ENCODE data around the gene MYO5A. TPM values are rescaled to one million over a fixed set of nuclear protein-coding genes. Genes with fewer than 3 reads are reported as not detected.
"Not testable (repeated sequence)": the region's sequence is repeated elsewhere in the genome, so short reads cannot be mapped to it uniquely, and the experiment has no call there.

Gene MYO5A
- total RNA-seq, 1 donor from 2014 or later: 19.8 TPM

DNA sequence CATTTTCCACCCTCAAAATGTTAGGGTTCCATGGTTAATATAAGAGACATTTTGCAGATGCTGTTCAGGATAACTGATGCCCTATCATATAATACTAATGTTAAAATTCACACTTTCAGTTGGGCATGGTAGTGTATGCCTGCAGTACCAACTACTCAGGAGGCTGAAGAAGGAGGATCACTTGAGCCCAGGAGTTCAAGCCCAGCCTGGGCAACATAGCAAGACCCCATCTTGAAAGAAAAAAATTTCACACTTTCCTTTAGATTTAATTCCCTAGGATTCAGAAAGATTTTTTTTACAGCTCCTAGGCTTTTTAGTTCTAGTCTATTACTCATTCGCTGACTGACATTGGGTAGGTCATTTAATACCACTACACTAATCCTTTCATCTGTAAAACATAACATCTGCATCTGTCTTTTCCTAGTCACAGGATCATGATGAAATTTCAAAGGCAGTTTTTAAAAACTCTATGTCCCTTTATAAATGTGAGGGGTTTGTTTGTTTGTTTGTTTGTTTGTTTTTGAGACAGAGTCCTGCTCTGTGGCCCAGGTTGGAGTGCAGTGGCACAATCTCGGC lies 103.7 kb downstream of the MYO5A start:
- Mint-ChIP-seq H3K27me3 (no peaks in the 10 kb centered on the region), H3K4me1 (peaks cover 7% of the 10 kb centered on the region), H3K4me3 (no peak overlapping the region), H3K9me3 (no peaks in the 10 kb centered on the region), H3K36me3 (ENCODE audit: low read depth) (peaks cover 13% of the 10 kb centered on the region), H3K27ac (no peak overlapping the region)
- DNase-seq: no peak
- intact Hi-C loops (cut with micrococcal nuclease): no loop called here

DNA sequence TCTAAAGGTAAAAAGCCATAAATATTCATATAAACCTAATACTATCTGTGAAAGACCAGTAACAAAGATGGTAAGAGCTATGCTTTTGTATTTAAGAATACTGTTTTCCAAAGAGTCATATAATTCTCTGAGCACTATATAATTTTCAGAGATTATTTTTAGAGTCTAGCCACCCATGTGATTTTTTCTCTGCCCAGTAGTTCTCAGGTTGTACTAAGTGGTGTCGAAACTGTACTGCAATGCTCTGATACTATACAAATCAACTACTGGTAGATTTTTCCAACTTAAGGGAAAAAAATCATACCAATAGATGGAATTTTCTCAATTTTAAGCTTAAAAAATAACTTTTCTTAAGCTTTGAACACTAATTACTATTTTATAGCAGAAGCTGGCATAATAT lies 104.8 kb downstream of the MYO5A start:
- Mint-ChIP-seq H3K27me3 (no peaks in the 10 kb centered on the region), H3K27ac (no peak overlapping the region), H3K4me1 (peaks cover 10% of the 10 kb centered on the region), H3K4me3 (no peak overlapping the region), H3K36me3 (ENCODE audit: low read depth) (peaks cover 13% of the 10 kb centered on the region), H3K9me3 (no peaks in the 10 kb centered on the region)
- DNase-seq: no peak
- intact Hi-C loops (cut with micrococcal nuclease): no loop called here

DNA sequence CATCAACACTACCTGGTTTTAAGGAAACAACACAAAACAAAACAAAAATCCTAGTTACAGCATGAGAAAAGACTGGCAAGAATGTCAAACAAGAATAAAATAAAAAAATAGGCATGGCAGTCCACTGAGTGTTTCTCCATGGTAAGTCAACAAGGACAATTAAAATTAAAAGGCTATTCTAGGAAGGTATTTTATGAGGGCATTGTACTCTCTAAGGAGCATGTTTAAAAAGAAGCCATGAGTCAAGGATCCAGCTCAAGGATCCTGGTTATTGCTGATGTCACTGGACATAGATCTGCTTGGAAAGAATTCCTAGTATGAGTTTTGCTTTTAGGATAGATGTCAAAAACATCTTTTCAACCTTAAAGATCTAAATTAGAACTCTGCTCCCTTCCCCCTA lies 106.7 kb downstream of the MYO5A start:
- DNase-seq: no peak
- H3K9me3 Mint-ChIP-seq: no peaks in the 10 kb centered on the region
- intact Hi-C loops (cut with micrococcal nuclease): no loop called here
- no peak overlapping the region for H3K27ac Mint-ChIP-seq
- peaks cover 14% of the 10 kb centered on the region for H3K36me3 Mint-ChIP-seq (ENCODE audit: low read depth)
- H3K4me1 Mint-ChIP-seq: peaks cover 5% of the 10 kb centered on the region
- no peaks in the 10 kb centered on the region for H3K27me3 Mint-ChIP-seq
- H3K4me3 Mint-ChIP-seq: no peak overlapping the region

DNA sequence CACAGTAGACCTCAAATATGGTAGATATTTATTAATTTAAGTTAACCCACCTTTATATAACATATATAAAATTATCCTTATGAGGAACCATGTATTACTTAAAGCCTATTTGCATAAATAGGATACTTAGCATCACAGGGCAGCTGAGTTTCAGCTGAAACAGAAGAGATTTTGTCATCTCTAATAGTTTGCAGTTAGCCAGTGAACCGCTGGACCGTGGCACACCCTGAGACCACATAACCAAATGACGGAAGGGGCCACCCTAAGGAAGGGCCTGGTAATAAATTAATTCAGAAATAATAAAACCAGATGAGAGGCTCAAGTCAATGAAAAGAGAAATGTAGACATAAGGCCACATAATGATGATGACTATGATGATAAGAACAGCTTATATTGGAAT lies 107.7 kb downstream of the MYO5A start:
- Mint-ChIP-seq H3K36me3 (ENCODE audit: low read depth) (peaks cover 14% of the 10 kb centered on the region), H3K4me3 (no peak overlapping the region), H3K27ac (no peak overlapping the region), H3K4me1 (peaks cover 5% of the 10 kb centered on the region), H3K27me3 (no peaks in the 10 kb centered on the region), H3K9me3 (no peaks in the 10 kb centered on the region)
- no peak for DNase-seq
- intact Hi-C loops (cut with micrococcal nuclease): no loop called here

DNA sequence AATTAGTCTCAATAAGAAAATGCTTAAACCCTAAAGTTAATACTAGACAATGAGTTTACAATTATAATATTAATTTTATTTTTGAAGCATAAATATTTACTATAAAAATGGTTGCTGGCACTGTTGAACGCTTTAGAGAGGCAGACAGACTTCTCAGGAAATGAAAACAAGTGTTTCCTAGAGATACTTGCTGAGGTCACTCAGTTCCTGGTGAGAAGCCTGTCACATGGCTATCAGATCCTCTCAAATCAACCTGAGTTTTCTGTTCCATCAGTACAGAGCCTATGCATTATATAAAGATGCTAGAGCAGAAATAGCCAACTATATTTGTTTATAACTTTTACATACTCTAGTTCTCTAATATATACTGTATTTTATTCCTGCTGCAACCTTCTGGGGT lies 109.2 kb downstream of the MYO5A start:
- Mint-ChIP-seq H3K9me3 (no peaks in the 10 kb centered on the region), H3K4me3 (no peak overlapping the region), H3K27me3 (no peaks in the 10 kb centered on the region), H3K27ac (no peak overlapping the region), H3K36me3 (ENCODE audit: low read depth) (peaks cover 16% of the 10 kb centered on the region), H3K4me1 (peaks cover 5% of the 10 kb centered on the region)
- no peak for DNase-seq
- intact Hi-C loops (cut with micrococcal nuclease): no loop called here

DNA sequence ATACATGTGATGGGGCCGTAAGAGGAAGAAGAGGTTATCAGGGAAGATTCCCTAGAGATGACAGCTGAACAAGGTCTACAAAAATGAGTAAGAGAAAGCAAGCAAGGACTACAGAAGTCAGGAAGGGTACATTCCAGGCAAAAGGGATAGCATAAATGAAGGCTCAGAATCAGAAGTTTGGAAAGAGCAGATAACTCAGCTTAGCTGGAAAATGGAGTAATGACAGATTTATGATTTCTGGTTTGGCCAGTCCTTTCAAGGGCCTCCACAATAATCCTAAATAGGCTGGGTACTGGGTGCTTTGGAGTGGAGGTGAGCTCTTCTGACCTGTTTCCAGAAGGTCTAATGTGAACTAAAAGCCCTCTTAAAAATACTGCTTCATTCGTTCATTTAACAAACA lies 110.7 kb downstream of the MYO5A start:
- no peak for DNase-seq
- Mint-ChIP-seq H3K9me3 (no peaks in the 10 kb centered on the region), H3K27me3 (no peaks in the 10 kb centered on the region), H3K4me1 (peaks cover 5% of the 10 kb centered on the region), H3K4me3 (no peak overlapping the region), H3K27ac (no peak overlapping the region), H3K36me3 (ENCODE audit: low read depth) (peaks cover 14% of the 10 kb centered on the region)
- intact Hi-C loops (cut with micrococcal nuclease): no loop called here

DNA sequence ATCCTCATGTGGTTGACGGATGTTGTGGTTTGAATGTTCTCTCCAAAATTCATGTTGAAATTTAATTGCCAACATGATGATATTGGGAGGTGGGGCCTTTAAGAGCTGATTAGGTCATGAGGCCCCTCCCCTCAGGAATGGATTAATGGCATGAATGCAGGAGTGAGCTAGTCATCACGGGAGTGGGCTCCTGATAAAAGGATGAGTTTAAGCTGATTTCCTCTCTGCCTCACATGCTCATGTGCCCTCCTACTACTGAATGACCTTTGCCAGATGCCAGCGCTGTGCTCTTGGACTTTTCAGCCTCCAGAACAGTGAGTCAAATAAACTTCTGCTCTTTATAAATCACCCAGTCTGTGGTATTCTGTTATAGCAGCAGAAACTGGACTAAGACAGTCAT lies 111.2 kb downstream of the MYO5A start:
- no peak overlapping the region for H3K4me3 Mint-ChIP-seq
- H3K36me3 Mint-ChIP-seq (ENCODE audit: low read depth): peaks cover 14% of the 10 kb centered on the region
- H3K27ac Mint-ChIP-seq: no peak overlapping the region
- no peaks in the 10 kb centered on the region for H3K9me3 Mint-ChIP-seq
- H3K27me3 Mint-ChIP-seq: no peaks in the 10 kb centered on the region
- peaks cover 5% of the 10 kb centered on the region for H3K4me1 Mint-ChIP-seq
- no peak for DNase-seq
- intact Hi-C loops (cut with micrococcal nuclease): no loop called here

DNA sequence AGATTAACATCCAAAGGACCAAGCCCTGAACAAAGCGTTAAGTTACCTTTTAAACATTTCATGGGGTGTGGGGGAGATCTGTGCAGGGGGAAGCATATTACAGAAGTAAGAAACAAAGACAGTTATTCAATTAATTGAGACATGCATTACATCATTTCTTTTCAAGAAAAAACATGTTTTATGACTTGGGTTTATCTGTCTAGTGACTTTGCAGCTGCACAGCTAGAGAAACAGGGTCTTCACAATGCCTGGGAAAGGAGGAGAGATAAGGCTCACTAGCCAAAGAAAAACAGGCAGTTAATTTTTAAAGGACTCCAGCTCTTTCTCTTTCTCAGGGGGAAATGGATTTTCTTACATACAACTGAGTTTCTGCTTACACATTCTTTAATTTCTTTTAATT lies 112.1 kb downstream of the MYO5A start:
- H3K4me3 Mint-ChIP-seq; H3K27me3 Mint-ChIP-seq; H3K27ac Mint-ChIP-seq; H3K4me1 Mint-ChIP-seq; H3K9me3 Mint-ChIP-seq; DNase-seq; intact Hi-C loops (cut with micrococcal nuclease): not testable (repeated sequence)
- H3K36me3 Mint-ChIP-seq (ENCODE audit: low read depth): peaks cover 11% of the 10 kb centered on the region

DNA sequence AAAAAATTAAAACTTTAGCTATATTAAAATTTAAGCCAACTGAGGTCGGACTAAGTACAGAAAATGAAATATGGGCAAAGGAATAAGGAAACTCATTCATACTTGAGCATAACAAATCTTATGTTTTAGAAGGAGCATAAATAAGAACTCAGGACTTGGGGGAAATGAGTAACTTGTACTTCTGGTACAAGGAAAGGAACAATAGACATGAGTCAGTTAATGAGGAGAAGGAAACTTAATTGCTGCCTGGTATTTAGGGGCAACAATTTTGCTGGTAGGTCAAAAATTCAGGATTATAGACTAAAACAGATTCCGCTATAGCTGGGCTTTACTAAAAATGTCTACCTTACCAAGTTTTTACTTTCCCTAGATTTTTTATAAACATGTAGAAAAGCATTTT lies 113.1 kb downstream of the MYO5A start:
- intact Hi-C loops (cut with micrococcal nuclease): no loop called here
- peaks cover 10% of the 10 kb centered on the region for H3K36me3 Mint-ChIP-seq (ENCODE audit: low read depth)

DNA sequence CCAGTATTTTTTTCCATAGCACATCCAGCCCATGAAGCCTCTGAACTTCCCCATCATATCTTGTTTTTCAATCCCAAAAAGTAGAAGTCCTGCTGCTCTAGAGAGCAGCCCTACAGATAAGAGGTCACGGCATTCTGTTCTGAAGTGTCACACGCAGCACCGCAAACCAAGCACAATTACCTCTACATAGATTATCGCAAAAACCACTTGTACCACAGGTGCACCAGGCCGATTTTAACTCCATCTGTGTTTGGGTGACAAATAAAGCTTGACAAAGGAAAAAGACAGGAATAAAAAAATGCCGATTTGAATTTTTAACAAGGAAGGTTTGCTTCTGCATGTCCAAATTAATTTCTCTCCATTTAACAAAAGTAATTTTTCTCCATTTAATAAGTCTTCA lies 113.7 kb downstream of the MYO5A start:
- DNase-seq: no peak
- no peaks in the 10 kb centered on the region for H3K27me3 Mint-ChIP-seq
- peaks cover 3% of the 10 kb centered on the region for H3K4me1 Mint-ChIP-seq
- intact Hi-C loops (cut with micrococcal nuclease): no loop called here
- no peak overlapping the region for H3K27ac Mint-ChIP-seq
- H3K4me3 Mint-ChIP-seq: no peak overlapping the region
- peaks cover 10% of the 10 kb centered on the region for H3K36me3 Mint-ChIP-seq (ENCODE audit: low read depth)
- H3K9me3 Mint-ChIP-seq: no peaks in the 10 kb centered on the region

More for the DNA sequence above, 113.1 kb downstream of the MYO5A start:
- H3K9me3 Mint-ChIP-seq: no peaks in the 10 kb centered on the region
- no peak for DNase-seq
- H3K27me3 Mint-ChIP-seq: no peaks in the 10 kb centered on the region
- peaks cover 5% of the 10 kb centered on the region for H3K4me1 Mint-ChIP-seq
- no peak overlapping the region for H3K27ac Mint-ChIP-seq
- no peak overlapping the region for H3K4me3 Mint-ChIP-seq

DNA sequence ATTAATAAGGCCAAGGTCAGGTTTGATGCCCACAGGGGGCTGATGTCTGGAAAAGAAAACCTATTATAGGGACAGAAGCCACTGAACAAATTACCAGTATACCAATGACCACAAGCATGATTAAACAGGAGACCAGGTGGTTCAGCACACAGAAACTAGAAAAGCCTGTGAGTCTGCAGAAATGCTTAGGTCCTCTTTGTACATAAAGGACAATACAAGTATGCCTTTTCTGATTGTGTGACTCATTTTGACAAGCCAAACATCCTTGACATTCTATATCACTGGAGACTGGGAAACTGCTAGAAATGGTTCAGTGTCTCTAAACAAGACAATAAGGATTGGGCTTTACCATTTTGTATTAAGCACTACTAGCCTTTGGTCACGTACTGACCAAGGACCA lies 119.9 kb downstream of the MYO5A start:
- Mint-ChIP-seq H3K4me3 (no peak overlapping the region), H3K4me1 (no peaks in the 10 kb centered on the region), H3K36me3 (ENCODE audit: low read depth) (peaks cover 7% of the 10 kb centered on the region), H3K27me3 (no peaks in the 10 kb centered on the region), H3K9me3 (no peaks in the 10 kb centered on the region), H3K27ac (no peak overlapping the region)
- intact Hi-C loops (cut with micrococcal nuclease): no loop called here
- DNase-seq: no peak

DNA sequence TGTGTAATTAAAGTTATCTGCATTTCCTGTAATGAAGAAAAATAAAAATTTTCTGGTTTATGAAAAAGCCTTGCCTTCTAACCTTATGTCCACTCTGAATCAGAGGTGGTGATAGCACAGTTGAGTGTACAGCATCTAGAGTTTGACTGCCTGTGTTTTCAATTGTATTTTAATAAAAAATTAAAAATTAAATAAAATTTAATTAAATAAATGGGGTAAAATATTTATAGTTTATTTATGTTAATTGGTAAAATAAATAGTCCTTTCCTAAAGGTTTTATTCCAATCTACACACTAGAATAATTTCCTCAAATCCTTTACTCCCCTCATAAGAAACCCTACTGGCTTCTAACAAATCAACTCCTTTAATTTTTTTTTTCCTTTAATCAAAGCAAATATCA lies 121.3 kb downstream of the MYO5A start:
- Mint-ChIP-seq H3K4me3 (no peak overlapping the region), H3K4me1 (no peaks in the 10 kb centered on the region), H3K27me3 (no peaks in the 10 kb centered on the region), H3K27ac (no peak overlapping the region), H3K9me3 (no peaks in the 10 kb centered on the region), H3K36me3 (ENCODE audit: low read depth) (peaks cover 10% of the 10 kb centered on the region)
- intact Hi-C loops (cut with micrococcal nuclease): no loop called here
- DNase-seq: no peak

DNA sequence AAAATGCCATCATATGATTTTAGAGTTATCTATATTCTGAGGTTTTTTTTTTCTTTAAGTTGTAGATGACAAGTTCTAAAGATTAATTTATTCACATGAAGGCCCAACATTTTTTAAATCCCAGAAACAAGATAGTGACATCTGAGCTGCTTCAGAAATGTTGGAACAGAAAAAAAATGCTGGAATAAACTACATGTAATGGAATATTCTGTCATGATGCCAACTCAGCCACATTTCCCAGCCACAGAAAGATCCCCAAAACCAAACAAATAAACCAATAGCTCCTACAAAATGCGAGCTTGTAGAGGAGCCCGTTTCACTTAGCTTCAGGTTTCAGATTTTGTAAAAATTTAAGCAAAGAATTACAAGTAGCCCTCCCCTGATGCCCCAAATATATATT lies 122.1 kb downstream of the MYO5A start:
- Mint-ChIP-seq H3K4me3 (no peak overlapping the region), H3K4me1 (no peaks in the 10 kb centered on the region), H3K9me3 (no peaks in the 10 kb centered on the region), H3K27me3 (no peaks in the 10 kb centered on the region), H3K27ac (no peak overlapping the region), H3K36me3 (ENCODE audit: low read depth) (peaks cover 10% of the 10 kb centered on the region)
- intact Hi-C loops (cut with micrococcal nuclease): no loop called here
- no peak for DNase-seq

DNA sequence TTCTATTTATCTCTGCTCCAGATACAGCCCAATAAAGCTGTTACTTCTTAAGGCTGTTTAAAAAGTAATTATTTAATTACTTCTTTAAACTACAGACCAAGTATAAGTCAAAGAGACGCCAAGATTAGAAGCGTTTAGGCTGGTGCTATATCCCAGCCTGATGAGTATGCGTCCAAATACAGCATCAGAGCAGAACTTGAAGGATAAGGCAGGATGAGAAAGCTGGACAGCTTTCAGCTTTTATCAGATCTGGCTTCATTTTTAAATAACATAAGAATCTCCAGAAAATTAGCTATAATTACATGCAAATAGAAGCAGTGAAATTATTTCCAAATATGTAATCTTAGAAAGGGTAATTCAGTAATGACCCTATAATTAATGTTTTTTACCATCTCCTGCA lies 122.8 kb downstream of the MYO5A start:
- no peaks in the 10 kb centered on the region for H3K9me3 Mint-ChIP-seq
- H3K27ac Mint-ChIP-seq: no peak overlapping the region
- H3K4me3 Mint-ChIP-seq: no peak overlapping the region
- peaks cover 10% of the 10 kb centered on the region for H3K36me3 Mint-ChIP-seq (ENCODE audit: low read depth)
- DNase-seq: no peak
- intact Hi-C loops (cut with micrococcal nuclease): no loop called here
- H3K27me3 Mint-ChIP-seq: no peaks in the 10 kb centered on the region
- H3K4me1 Mint-ChIP-seq: no peaks in the 10 kb centered on the region

DNA sequence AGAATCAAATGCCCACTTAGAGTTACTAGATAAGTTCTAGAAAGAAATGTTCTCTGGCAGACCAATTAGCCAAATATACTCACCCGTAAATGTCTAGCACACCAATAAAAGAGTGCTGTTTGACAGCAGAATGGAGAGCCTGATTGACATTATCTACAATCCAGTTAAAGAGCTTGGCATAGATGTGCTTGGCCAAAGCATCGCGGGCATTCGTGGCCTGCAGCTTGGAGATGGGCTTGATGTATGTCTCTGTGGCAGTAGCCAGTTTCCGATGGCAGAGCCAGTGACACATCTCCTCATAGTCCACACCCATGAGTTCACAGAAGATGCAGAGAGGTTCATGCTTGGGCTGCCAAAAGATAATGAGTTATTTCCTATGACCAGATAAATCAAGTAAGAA lies 131.6 kb downstream of the MYO5A start:
- H3K9me3 Mint-ChIP-seq: no peaks in the 10 kb centered on the region
- intact Hi-C loops (cut with micrococcal nuclease): no loop called here
- H3K36me3 Mint-ChIP-seq (ENCODE audit: low read depth): peaks cover 6% of the 10 kb centered on the region
- no peak overlapping the region for H3K27ac Mint-ChIP-seq
- H3K4me3 Mint-ChIP-seq: no peak overlapping the region
- H3K4me1 Mint-ChIP-seq: peaks cover 5% of the 10 kb centered on the region
- no peak for DNase-seq
- H3K27me3 Mint-ChIP-seq: no peaks in the 10 kb centered on the region

All from activated CD4-positive, alpha-beta T cell treated with anti-CD3 and anti-CD28 coated beads, Interleukin-2, amount 10 ng/mL, durations not matched to agents 24 days and 14 days (primary cell).